GM19324 (cell line): ENCODE measurements around the gene BSND.

ENCODE experiments used
- ATAC-seq: cut with Tn5 transposase; IDR thresholded peaks from one replicate; pipeline ENCODE4 v1.9.1; 2021; ENCODE audit warnings: mild to moderate bottlenecking, moderate library complexity; ENCODE audit not compliant: unreplicated experiment, low FRiP score

The BSND gene

GRCh38 chr1:54990916-54991315 lies 7.8 kb upstream of the BSND start:
- no peak for ATAC-seq

- ATAC-seq, result no peak
Measured at GRCh38 chr1:54991939-54992338, 6.8 kb upstream of the BSND start.

- ATAC-seq, result no peak
Measured at GRCh38 chr1:54993140-54993539, 5.6 kb upstream of the BSND start.

- ATAC-seq, result no peak
Measured at GRCh38 chr1:54994355-54994990, 4.3 kb upstream of the BSND start.

- no peak for ATAC-seq
Measured at GRCh38 chr1:54995013-54995760, 3.5 kb upstream of the BSND start.

GRCh38 chr1:54995835-54996234 lies 2.9 kb upstream of the BSND start:
- ATAC-seq, result no peak

- no peak for ATAC-seq
Measured at GRCh38 chr1:54996359-54996868, 2.3 kb upstream of the BSND start.

- no peak for ATAC-seq
Measured at GRCh38 chr1:54996869-54997710, 1.6 kb upstream of the BSND start.

- no peak for ATAC-seq
Measured at GRCh38 chr1:54997711-54997986, 1.1 kb upstream of the BSND start.

GRCh38 chr1:54998100-54998499 lies 633 bp upstream of the BSND start:
- no peak for ATAC-seq

GRCh38 chr1:55000110-55001085 lies 1.7 kb downstream of the BSND start:
- ATAC-seq, result no peak

- ATAC-seq, result no peak
Measured at GRCh38 chr1:55001311-55001710, 2.6 kb downstream of the BSND start.

- no peak for ATAC-seq
Measured at GRCh38 chr1:55002686-55003085, 4.0 kb downstream of the BSND start.

GRCh38 chr1:55005351-55006140 lies 6.8 kb downstream of the BSND start:
- no peak for ATAC-seq

GRCh38 chr1:55006931-55007330 lies 8.2 kb downstream of the BSND start:
- no peak for ATAC-seq

GRCh38 chr1:55007625-55008024 lies 8.9 kb downstream of the BSND start:
- no peak for ATAC-seq

GRCh38 chr1:55010194-55010886 lies 11.6 kb downstream of the BSND start:
- ATAC-seq, result no peak

GRCh38 chr1:55010887-55011217 lies 12.1 kb downstream of the BSND start:
- ATAC-seq, result no peak

- no peak for ATAC-seq
Measured at GRCh38 chr1:55012661-55013060, 13.9 kb downstream of the BSND start.
